ENCODE data around the gene RDH12. TPM values are rescaled to one million over a fixed set of nuclear protein-coding genes. Genes with fewer than 3 reads are reported as not detected.

The RDH12 gene
- total RNA-seq, 4 donors from 2014 or later, result 0.13 TPM; not detected in 3

GRCh38 chr14:67759916-67760315, 58.2 kb downstream of the RDH12 start:
- ATAC-seq (no peak), DNase-seq (no peak)
- Histone ChIP-seq H3K36me3 (peaks cover 0 to 58% of the 10 kb centered on the region in 2 donors), H3K27ac (no peak overlapping the region), H3K27me3 (no peaks in the 10 kb centered on the region), H3K9me3 (no peaks in the 10 kb centered on the region), H3K4me3 (no peak overlapping the region), H3K4me1 (no peaks in the 10 kb centered on the region)
- intact Hi-C loops (cut with DNase I; ENCODE audit: low total_unique reads), result no loop called here
- TF ChIP-seq, protein P1, sequence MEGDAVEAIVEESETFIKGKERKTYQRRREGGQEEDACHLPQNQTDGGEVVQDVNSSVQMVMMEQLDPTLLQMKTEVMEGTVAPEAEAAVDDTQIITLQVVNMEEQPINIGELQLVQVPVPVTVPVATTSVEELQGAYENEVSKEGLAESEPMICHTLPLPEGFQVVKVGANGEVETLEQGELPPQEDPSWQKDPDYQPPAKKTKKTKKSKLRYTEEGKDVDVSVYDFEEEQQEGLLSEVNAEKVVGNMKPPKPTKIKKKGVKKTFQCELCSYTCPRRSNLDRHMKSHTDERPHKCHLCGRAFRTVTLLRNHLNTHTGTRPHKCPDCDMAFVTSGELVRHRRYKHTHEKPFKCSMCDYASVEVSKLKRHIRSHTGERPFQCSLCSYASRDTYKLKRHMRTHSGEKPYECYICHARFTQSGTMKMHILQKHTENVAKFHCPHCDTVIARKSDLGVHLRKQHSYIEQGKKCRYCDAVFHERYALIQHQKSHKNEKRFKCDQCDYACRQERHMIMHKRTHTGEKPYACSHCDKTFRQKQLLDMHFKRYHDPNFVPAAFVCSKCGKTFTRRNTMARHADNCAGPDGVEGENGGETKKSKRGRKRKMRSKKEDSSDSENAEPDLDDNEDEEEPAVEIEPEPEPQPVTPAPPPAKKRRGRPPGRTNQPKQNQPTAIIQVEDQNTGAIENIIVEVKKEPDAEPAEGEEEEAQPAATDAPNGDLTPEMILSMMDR (IDR thresholded peaks at IDR 0.05 in 4 of 5, conservative IDR thresholded peaks at IDR 0.05 in 1 of 5), result no peak
- TF ChIP-seq POLR2A (IDR thresholded peaks at IDR 0.05), result no peak
- in situ Hi-C loops (cut with MboI; ENCODE audit: low sequenced_read_pairs in 4 of 4), result no loop called here

GRCh38 chr14:67762051-67762450, 60.4 kb downstream of the RDH12 start:
- DNase-seq (no peak), ATAC-seq (no peak)
- Histone ChIP-seq H3K4me3 (no peak overlapping the region), H3K27ac (no peak overlapping the region), H3K9me3 (no peaks in the 10 kb centered on the region), H3K27me3 (no peaks in the 10 kb centered on the region), H3K4me1 (no peaks in the 10 kb centered on the region), H3K36me3 (peaks cover 0 to 72% of the 10 kb centered on the region in 2 donors)
- intact Hi-C loops (cut with DNase I; ENCODE audit: low total_unique reads), result no loop called here
- in situ Hi-C loops (cut with MboI; ENCODE audit: low sequenced_read_pairs in 4 of 4), result no loop called here
- TF ChIP-seq, protein P1 (IDR thresholded peaks at IDR 0.05 in 4 of 5, conservative IDR thresholded peaks at IDR 0.05 in 1 of 5), result no peak
- TF ChIP-seq POLR2A (IDR thresholded peaks at IDR 0.05), result no peak

GRCh38 chr14:67763158-67763822, 61.6 kb downstream of the RDH12 start:
- no peaks in the 10 kb centered on the region for H3K27me3 ChIP-seq
- H3K36me3 ChIP-seq, result peaks cover 0 to 78% of the 10 kb centered on the region in 2 donors
- intact Hi-C loops (cut with DNase I; ENCODE audit: low total_unique reads) (no loop called here), in situ Hi-C loops (cut with MboI; ENCODE audit: low sequenced_read_pairs in 4 of 4) (no loop called here)
- no peak for TF ChIP-seq POLR2A (IDR thresholded peaks at IDR 0.05)
- TF ChIP-seq, protein P1 (IDR thresholded peaks at IDR 0.05 in 4 of 5, conservative IDR thresholded peaks at IDR 0.05 in 1 of 5), result no peak
- H3K27ac ChIP-seq, result no peak overlapping the region
- ATAC-seq, result no peak
- H3K4me1 ChIP-seq, result no peaks in the 10 kb centered on the region
- no peak for DNase-seq
- no peak overlapping the region for H3K4me3 ChIP-seq
- no peaks in the 10 kb centered on the region for H3K9me3 ChIP-seq

DNA sequence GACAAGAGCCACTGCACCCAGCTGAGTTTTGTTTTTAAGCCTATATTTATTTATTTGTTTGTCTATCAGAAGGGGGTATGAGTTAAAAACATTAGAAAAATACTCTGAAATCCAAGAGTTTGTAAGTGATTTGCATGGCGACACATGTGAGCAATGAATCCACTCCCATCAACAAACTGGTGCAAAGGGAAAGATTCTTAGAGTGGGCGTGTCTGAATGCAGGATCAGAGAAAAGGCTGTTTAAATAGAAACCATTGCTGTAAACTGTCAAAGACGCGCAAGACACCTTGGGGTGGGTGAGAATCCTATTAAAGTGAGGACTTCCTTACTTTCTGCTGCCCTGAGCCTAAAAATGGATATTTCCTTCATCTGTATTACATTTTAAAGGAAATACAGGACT, 62.8 kb downstream of the RDH12 start:
- H3K27me3 ChIP-seq, result no peaks in the 10 kb centered on the region
- ATAC-seq, result no peak
- no peaks in the 10 kb centered on the region for H3K9me3 ChIP-seq
- H3K27ac ChIP-seq, result no peak overlapping the region
- peaks cover 0 to 89% of the 10 kb centered on the region in 2 donors for H3K36me3 ChIP-seq
- no peaks in the 10 kb centered on the region for H3K4me1 ChIP-seq
- in situ Hi-C loops (cut with MboI; ENCODE audit: low sequenced_read_pairs in 4 of 4) (no loop called here), intact Hi-C loops (cut with DNase I; ENCODE audit: low total_unique reads) (no loop called here)
- no peak overlapping the region for H3K4me3 ChIP-seq
- no peak for DNase-seq
- TF ChIP-seq, protein P1 (IDR thresholded peaks at IDR 0.05 in 4 of 5, conservative IDR thresholded peaks at IDR 0.05 in 1 of 5), result no peak
- TF ChIP-seq POLR2A (IDR thresholded peaks at IDR 0.05), result no peak

Data from gastrocnemius medialis (tissue), 4 donors.